Measurements from ENCODE around the gene BID.

- TF ChIP-seq EZH2 (IDR thresholded peaks at IDR 0.05; ENCODE audit: borderline replicate concordance, low read length): no peak
- no peak for TF ChIP-seq CTCF (IDR thresholded peaks at IDR 0.05; ENCODE audit: low read length)
These were observed 36.9 kb upstream of the BID start for GRCh38 chr22:17811119-17811518.
